Measurements from ENCODE around the gene BAG3. TPM values are rescaled to one million over a fixed set of nuclear protein-coding genes. Genes with fewer than 3 reads are reported as not detected.

BAG3 gene
- total RNA-seq, 1 donor from 2014 or later = 2.3 TPM

GRCh38 chr10:119677904-119678755 lies 26.9 kb downstream of the BAG3 start:
- H3K79me2 ChIP-seq (ENCODE audit: low read depth) = no peaks in the 10 kb centered on the region
- no peak overlapping the region for H2AFZ ChIP-seq (replicated peaks)
- H3K4me2 ChIP-seq = no peak overlapping the region
- Mint-ChIP-seq H3K4me1 (peaks cover 7% of the 10 kb centered on the region), H3K9me3 (no peaks in the 10 kb centered on the region), H3K27me3 (ENCODE audit: insufficient read depth, low read depth) (peaks cover 4% of the 10 kb centered on the region), H3K27ac (no peak overlapping the region), H3K4me3 (no peak overlapping the region), H3K36me3 (peaks cover 22% of the 10 kb centered on the region)
- H3K9me3 ChIP-seq (ENCODE audit: low read depth) = no peaks in the 10 kb centered on the region
- H4K20me1 ChIP-seq (ENCODE audit: low read depth) = no peaks in the 10 kb centered on the region
- no peak overlapping the region for H3K9ac ChIP-seq
- no peak for TF ChIP-seq EZH2phosphoT487 (IDR thresholded peaks at IDR 0.05)
- no peak for TF ChIP-seq CTCF (IDR thresholded peaks at IDR 0.05)
- no peak for TF ChIP-seq EZH2 (IDR thresholded peaks at IDR 0.05)
- no peak for DNase-seq (ENCODE audit: low spot score)
- no peaks in the 10 kb centered on the region for H3K27me3 ChIP-seq
- no peaks in the 10 kb centered on the region for H3F3A ChIP-seq (ENCODE audit: low read depth)
- H3K36me3 ChIP-seq = no peaks in the 10 kb centered on the region
- H3K4me3 ChIP-seq = no peak overlapping the region
- H3K4me1 ChIP-seq = peaks cover 4% of the 10 kb centered on the region
- H3K27ac ChIP-seq = no peak overlapping the region

DNA sequence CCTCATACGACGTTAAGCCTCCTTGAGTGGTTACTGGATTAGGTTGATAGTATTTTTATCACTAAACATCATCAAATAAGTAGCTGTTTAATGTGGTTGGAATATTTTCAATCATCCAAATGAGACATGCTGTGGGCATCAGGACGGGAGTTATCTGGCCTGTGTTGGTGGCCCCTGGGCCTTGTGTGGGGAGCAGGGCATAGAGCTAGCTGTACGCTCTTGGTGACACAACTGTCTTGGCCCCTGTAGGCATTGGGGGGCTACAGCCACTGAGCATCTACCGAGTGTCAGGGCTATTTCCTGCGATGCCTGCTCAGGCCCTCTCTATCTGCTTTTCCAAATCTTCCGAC lies 28.3 kb downstream of the BAG3 start:
- Histone ChIP-seq H3K9ac (no peak overlapping the region), H3K4me1 (no peaks in the 10 kb centered on the region), H3K27me3 (no peaks in the 10 kb centered on the region), H3K36me3 (no peaks in the 10 kb centered on the region), H3K4me3 (no peak overlapping the region), H3K4me2 (no peak overlapping the region), H2AFZ (replicated peaks) (no peak overlapping the region), H3K9me3 (ENCODE audit: low read depth) (no peaks in the 10 kb centered on the region), H4K20me1 (ENCODE audit: low read depth) (no peaks in the 10 kb centered on the region), H3F3A (ENCODE audit: low read depth) (no peaks in the 10 kb centered on the region), H3K79me2 (ENCODE audit: low read depth) (no peaks in the 10 kb centered on the region), H3K27ac (no peak overlapping the region)
- peaks cover 3% of the 10 kb centered on the region for H3K4me1 Mint-ChIP-seq
- H3K27me3 Mint-ChIP-seq (ENCODE audit: insufficient read depth, low read depth) = peaks cover 2% of the 10 kb centered on the region
- H3K9me3 Mint-ChIP-seq = no peaks in the 10 kb centered on the region
- TF ChIP-seq CTCF (IDR thresholded peaks at IDR 0.05) = no peak
- no peak for TF ChIP-seq EZH2phosphoT487 (IDR thresholded peaks at IDR 0.05)
- H3K27ac Mint-ChIP-seq = no peak overlapping the region
- H3K4me3 Mint-ChIP-seq = no peak overlapping the region
- H3K36me3 Mint-ChIP-seq = peaks cover 15% of the 10 kb centered on the region
- DNase-seq (ENCODE audit: low spot score) = no peak

DNA sequence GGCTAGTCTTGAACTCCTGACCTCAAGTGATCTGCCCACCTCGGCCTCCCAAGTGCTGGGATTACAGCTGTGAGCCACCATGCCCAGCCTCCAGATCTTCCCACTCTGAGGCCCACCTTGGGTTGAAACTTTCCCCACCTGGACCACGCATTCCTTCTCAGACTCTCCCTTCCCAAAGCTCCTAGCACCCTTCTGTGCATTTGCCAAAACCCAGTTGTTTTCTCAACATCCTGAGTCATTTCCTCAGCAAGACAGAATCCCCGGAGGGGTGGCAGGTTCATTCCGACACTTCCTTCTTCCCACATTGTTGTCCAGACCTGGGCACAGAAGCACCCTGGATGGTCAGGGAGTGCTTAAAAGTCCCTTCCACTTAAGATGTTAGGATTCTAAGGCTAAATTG lies 28.9 kb downstream of the BAG3 start:
- no peak overlapping the region for H3K27ac Mint-ChIP-seq
- Histone ChIP-seq H4K20me1 (ENCODE audit: low read depth) (no peaks in the 10 kb centered on the region), H3K4me3 (no peak overlapping the region), H3K27ac (no peak overlapping the region), H3K4me1 (no peaks in the 10 kb centered on the region), H3K27me3 (no peaks in the 10 kb centered on the region), H3K36me3 (no peaks in the 10 kb centered on the region), H3K79me2 (ENCODE audit: low read depth) (no peaks in the 10 kb centered on the region), H2AFZ (replicated peaks) (no peak overlapping the region), H3F3A (ENCODE audit: low read depth) (no peaks in the 10 kb centered on the region), H3K4me2 (no peak overlapping the region), H3K9ac (no peak overlapping the region), H3K9me3 (ENCODE audit: low read depth) (no peaks in the 10 kb centered on the region)
- peaks cover 2% of the 10 kb centered on the region for H3K27me3 Mint-ChIP-seq (ENCODE audit: insufficient read depth, low read depth)
- H3K4me1 Mint-ChIP-seq = peaks cover 3% of the 10 kb centered on the region
- H3K36me3 Mint-ChIP-seq = peaks cover 15% of the 10 kb centered on the region
- no peak for DNase-seq (ENCODE audit: low spot score)
- TF ChIP-seq EZH2phosphoT487 (IDR thresholded peaks at IDR 0.05) (no peak), CTCF (IDR thresholded peaks at IDR 0.05) (no peak), EZH2 (IDR thresholded peaks at IDR 0.05) (no peak)
- H3K4me3 Mint-ChIP-seq = no peak overlapping the region
- H3K9me3 Mint-ChIP-seq = no peaks in the 10 kb centered on the region
